HEK293T (cell line): ENCODE results near the gene PCDHGA6.

Experiments used
- ARNT ChIP-seq: fragments of 450-650 bp; IDR thresholded peaks from 2 replicates; pipeline ENCODE4 v1.6.1; 2017; ENCODE audit warnings: mild to moderate bottlenecking
- BHLHE40 ChIP-seq: fragments of 450-650 bp; IDR thresholded peaks from 2 replicates; pipeline ENCODE4 v1.6.1; 2016; ENCODE audit warnings: mild to moderate bottlenecking, moderate library complexity, borderline replicate concordance
- ELF4 ChIP-seq: fragments of 450-650 bp; IDR thresholded peaks from 2 replicates; pipeline ENCODE4 v1.6.1; 2017; ENCODE audit warnings: antibody characterized with exemption
- FOXA1 ChIP-seq: fragments of 450-650 bp; IDR thresholded peaks from 2 replicates; pipeline ENCODE4 v1.6.1; 2016; ENCODE audit warnings: mild to moderate bottlenecking
- FOXK2 ChIP-seq: fragments of 450-650 bp; IDR thresholded peaks from 2 replicates; pipeline ENCODE4 v1.6.1; 2016; ENCODE audit warnings: mild to moderate bottlenecking
- FOXM1 ChIP-seq: fragments of 450-650 bp; IDR thresholded peaks from 2 replicates; pipeline ENCODE4 v1.6.1; 2017; ENCODE audit warnings: mild to moderate bottlenecking, borderline replicate concordance
- LEF1 ChIP-seq: fragments of 450-650 bp; IDR thresholded peaks from 2 replicates; pipeline ENCODE4 v1.6.1; 2017; ENCODE audit warnings: mild to moderate bottlenecking, borderline replicate concordance
- NFRKB ChIP-seq: fragments of 450-650 bp; IDR thresholded peaks from 2 replicates; pipeline ENCODE4 v1.6.1; 2016; ENCODE audit warnings: mild to moderate bottlenecking, moderate library complexity
- SP1 ChIP-seq: fragments of 450-650 bp; IDR thresholded peaks from 2 replicates; pipeline ENCODE4 v1.6.1; 2017
- SUZ12 ChIP-seq: fragments of 450-650 bp; IDR thresholded peaks from 2 replicates; pipeline ENCODE4 v1.6.1; 2016; ENCODE audit warnings: mild to moderate bottlenecking
- TARDBP ChIP-seq: fragments of 450-650 bp; IDR thresholded peaks from 2 replicates; pipeline ENCODE4 v1.6.1; 2016
- ZNF384 ChIP-seq: fragments of 450-650 bp; IDR thresholded peaks from 2 replicates; pipeline ENCODE4 v1.6.1; 2016
- TF ChIP-seq, protein P1 (sequence below): fragments of 450-650 bp; IDR thresholded peaks from 2 replicates; pipeline ENCODE4 v1.6.1; 2016

DNA sequence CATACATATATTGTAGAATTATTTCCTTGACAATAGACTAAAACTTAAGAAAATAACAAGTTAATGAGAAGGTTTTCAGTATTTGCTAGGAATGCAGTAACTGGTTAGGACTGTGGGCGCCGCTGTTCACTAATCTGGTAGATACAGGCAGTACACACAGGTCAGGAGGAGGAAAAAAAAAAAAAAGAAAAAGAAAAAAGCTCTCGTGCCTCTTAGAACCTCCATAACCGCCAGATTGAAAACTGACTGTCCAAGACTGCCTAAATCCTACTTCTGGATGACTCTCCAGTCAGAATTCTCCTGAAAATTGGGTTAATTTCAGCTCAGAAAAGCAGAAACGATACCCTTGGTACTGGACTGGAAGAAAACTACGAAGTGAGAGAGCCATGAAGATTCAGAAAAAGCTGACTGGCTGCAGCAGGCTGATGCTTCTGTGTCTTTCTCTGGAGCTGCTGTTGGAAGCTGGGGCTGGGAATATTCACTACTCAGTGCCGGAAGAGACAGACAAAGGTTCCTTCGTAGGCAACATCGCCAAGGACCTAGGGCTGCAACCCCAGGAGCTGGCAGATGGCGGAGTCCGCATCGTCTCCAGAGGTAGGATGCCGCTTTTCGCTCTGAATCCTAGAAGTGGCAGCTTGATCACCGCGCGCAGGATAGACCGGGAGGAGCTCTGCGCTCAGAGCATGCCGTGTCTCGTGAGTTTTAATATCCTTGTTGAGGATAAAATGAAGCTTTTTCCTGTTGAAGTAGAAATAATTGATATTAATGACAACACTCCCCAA is 43.2 kb upstream of the PCDHGA6 start, which contains the start of gene PCDHGA1:
- TF ChIP-seq SP1 (no peak), ELF4 (no peak), SUZ12 (no peak), NFRKB (no peak), FOXA1 (no peak), TARDBP (no peak), FOXK2 (no peak), ZNF384 (peak; percentile 86), ARNT (no peak), FOXM1 (no peak), BHLHE40 (no peak), LEF1 (no peak)
- TF ChIP-seq, protein P1, sequence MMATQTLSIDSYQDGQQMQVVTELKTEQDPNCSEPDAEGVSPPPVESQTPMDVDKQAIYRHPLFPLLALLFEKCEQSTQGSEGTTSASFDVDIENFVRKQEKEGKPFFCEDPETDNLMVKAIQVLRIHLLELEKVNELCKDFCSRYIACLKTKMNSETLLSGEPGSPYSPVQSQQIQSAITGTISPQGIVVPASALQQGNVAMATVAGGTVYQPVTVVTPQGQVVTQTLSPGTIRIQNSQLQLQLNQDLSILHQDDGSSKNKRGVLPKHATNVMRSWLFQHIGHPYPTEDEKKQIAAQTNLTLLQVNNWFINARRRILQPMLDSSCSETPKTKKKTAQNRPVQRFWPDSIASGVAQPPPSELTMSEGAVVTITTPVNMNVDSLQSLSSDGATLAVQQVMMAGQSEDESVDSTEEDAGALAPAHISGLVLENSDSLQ: no peak
